Activated CD8-positive, alpha-beta memory T cell treated with anti-CD3 and anti-CD28 coated beads, Interleukin-2, amount 50 U/mL, for 48 hours (primary cell): ENCODE data around the gene KIAA0930.
A peak's percentile ranks its signal among the peaks of the same experiment; 100 is the strongest.
"Not testable (repeated sequence)": the region's sequence is repeated elsewhere in the genome, so short reads cannot be mapped to it uniquely, and the experiment has no call there.

Source experiments
- DNase-seq: peaks from one replicate; pipeline ENCODE4 v3.0.0-alpha.2; 2020

KIAA0930 gene

DNA sequence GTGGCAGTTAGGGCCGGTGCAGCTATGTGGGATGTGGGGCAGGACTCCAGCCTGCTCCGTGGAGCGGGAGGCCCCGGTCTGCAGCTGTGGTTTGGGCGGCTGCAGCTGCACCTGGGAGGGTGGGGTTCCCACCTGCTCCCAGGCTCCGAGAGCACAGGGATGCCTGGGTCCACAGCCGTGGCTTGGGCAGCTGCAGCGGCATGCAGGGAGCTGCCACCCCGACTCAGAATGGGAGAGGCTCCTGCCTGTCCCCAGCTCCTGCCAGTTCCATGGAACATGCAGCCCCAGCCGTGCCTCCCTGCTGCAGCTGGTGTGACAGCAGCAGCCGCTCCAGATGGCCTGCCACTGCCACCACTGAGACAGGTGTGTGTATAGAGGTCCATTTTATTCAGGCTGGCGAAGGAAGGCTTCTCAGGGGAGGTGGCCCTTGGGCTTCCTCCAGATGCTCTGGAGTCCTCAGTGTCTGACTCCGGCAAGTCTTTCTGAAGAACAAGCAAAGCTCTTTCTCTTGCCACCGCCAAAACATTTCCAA lies 22.3 kb upstream of the KIAA0930 start:
- no peak for DNase-seq

DNA sequence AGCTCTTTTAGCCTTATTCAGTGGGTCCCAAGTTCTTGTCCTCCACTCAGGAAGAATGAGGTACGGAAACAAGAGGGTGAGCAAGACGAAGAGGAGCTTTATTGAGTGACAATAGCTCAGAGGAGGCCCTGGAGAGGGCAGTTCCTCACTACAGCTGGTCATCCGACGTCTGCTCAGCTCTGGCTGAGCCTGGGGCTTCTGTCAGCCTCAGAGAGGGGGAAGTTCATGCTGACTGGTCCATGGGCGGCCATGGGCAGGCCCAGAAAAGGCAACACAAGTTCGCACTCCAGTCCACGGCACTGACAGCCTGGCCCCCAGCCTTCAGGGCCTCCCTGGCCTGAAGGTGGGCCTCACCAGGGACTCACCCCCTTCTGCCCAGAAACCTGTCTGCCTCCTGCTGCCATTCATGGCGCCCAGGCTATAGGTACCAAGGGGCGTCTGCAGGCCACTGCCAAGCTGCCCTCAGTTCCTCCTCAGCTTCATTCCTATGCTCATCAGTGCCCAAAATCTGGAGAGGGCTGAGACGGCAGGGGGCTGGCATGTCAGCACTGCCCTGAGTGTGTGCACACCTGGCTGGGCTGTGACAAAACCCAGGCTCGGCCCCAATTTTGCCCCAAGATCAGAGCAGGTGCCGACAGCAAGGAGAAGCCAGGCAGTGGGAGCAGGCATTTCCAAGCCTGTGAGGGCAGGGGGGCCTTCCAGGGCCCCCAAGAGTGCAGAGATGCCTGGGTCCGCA lies 21.7 kb upstream of the KIAA0930 start:
- DNase-seq, result no peak

DNA sequence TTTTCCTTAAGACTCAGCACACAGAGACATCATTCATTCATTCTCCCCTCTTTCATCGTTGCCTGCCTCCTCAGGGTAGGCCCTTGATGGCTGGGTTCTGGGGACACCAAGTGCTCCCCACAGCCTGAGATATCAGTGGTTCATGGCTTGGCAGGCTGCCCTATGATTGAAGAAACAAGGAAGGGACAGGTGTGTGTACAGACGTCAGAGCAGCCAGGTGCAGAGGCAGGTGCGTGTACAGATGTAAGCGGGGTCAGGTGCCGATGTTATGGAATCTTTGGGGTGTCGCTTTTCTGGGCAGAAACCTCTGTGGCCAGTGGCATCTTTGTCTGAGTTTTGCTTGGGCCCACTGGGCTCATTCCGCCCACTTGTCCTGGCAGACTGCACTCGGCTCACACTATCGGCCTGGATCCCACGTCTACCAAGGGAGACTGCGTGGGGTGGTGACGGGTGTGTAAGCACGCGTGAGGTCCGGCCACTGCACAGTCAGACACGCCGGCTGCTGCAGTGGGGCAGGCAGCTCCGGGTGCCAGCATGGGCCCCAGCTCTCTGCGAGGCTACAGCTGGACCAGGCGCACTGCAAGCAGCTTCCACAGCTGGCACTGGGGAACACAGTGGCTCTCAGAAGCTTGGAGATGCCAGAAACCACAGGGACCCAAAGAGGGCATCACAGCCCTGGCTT lies 20.9 kb upstream of the KIAA0930 start:
- no peak for DNase-seq

DNA sequence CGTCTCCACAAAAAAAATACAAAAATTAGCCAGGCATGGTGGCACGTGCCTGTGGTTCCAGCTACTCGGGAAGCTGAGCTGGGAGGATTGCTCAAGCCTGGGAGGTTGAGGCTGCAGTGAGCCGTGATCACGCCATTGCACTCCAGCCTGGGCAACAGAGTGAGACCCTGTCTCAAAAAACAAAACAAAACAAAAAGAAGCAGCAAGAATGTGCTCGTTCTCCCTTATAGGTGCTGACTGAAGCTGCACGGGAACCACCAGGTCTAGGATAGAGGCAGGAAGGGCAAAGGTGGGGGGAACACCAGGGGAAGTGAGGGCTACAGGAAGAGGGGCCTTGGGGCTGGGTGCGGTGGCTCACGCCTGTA lies 19.7 kb upstream of the KIAA0930 start:
- not testable (repeated sequence) for DNase-seq

DNA sequence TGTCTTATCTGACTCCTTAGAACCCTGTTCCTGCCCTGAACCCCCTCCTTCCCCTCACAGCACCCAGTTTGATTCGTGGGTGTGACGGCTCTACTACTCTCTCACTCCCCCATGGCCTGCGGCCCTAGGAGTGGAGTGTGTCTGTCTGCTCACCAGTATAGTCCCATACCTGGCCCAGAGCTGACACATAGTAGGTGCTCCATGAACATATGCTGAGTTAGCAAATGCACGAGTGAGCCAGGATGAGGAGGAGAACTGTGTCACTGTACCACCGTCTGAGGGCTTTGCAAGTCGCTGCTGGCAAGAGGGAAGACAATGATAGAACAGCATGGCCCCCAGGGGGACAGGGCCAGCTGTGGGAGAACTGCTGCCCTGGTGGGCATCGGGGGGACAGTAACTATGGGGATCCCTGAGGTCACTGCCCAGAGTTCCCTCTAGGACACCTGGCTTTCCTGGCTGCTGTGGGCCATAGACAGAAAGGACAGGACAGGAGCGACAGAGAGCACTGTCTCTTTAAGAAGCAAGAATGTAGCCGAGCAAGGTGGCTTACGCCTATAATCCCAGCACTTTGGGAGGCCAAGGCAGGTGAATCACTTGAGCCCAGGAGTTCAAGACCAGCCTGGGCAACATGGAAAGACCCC lies 19.2 kb upstream of the KIAA0930 start:
- DNase-seq, result no peak

DNA sequence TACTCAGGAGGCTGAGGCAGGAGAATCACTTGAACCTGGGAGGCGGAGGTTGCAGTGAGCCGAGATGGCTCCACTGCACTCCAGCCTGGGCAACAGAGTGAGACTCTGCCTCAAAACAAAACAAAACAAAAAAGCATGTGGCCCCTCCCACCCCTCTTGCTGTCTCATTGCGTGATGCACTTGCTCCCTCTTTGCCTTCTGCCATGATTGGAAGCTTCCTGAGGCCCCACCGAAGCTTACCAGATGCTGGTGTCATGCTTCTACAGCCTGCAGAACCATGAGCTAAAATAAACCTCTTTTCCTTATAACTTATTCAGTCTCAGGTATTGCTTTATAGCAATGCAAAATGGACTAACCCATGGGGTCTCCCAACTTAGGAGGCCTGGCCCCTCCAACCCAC lies 17.2 kb upstream of the KIAA0930 start:
- not testable (repeated sequence) for DNase-seq

DNA sequence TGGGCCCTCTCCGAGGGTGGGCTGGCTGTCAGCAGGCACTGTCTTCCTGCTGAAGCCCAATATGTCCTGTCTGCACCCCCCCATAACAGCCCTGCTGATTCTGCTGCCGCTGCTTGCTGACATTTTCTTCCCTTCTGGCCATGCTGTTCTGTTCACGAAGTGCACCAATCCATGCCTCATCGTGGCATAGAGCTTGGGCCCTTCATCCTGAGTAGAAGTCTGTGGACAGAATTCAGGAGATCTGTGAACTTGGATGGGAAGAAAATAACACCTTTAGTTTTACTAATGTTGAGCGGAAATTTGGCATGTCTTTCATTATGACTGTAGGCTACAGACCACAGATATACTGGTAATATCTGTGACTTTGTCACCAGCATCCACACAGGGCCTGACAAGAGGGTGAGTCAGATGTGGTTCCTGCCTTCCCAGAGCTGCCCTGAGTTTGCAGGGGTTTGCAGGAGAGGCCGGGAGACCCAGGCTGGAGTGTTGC lies 14.1 kb upstream of the KIAA0930 start:
- DNase-seq, result no peak

DNA sequence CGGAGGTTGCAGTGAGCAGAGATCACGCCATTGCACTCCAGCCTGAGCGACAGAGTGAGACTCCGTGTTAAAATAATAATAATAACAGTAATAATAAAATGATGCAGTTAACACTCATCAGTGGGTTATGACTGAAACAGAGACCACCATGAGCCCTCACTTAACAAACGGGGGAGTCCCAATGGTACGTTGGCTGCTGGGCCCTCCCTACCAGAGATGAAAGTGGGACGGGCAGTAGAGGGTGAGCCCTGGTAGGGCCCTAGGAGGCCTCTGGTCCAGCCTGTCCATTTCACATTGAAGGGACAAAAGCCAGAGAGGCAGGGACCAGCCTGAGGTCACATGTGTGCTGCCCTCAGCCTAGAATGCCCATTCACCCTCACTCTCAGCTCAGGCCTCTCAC lies 13.7 kb upstream of the KIAA0930 start:
- no peak for DNase-seq

DNA sequence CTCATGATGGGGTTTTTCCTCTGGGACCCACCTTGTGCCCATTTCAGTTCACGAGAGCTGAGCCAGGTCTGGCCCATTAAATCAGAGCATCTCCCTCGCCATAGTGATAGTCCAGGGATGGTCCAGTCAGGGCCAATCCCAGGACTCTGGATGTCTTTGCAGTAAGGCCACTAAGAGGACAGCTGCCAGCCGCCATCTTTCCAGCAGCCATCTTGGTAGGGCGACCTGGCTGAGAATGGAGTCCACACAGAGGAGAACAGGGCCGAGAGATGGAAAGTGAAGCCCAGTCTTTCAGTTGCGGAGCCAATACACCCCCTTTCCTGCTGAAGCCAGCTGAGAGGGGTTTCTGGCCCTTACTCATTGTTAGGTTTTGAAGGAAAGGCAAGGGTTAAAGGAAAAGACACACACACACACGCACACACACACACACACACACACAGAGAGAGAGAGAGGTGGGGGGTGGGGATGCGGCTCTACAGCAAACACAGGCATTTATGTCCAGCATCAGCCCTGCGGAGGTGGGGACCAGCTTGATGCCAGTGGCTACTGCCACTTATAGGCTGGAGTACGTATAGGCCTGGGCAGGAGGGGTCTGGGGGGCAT lies 12.4 kb upstream of the KIAA0930 start:
- DNase-seq, result no peak

DNA sequence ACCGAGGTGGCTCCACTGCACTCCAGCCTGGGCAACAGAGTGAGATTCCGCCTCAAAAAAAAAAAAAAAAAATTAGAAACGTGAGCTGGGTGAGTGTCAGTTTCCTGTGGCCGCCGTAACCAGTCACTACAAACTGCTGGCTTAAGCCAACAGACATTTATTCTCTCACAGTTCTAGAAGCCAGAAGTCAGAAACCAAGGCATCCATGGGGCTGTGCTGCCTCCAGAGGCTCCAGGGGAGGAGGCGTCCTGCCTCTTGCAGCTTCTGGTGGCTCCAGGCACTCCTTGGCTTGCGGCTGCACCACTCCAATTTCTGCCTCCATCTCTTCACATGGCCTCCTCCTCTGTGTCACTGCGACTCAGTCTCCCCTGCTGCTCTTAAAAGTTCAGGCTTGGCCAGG lies 11.1 kb upstream of the KIAA0930 start:
- DNase-seq, result no peak

DNA sequence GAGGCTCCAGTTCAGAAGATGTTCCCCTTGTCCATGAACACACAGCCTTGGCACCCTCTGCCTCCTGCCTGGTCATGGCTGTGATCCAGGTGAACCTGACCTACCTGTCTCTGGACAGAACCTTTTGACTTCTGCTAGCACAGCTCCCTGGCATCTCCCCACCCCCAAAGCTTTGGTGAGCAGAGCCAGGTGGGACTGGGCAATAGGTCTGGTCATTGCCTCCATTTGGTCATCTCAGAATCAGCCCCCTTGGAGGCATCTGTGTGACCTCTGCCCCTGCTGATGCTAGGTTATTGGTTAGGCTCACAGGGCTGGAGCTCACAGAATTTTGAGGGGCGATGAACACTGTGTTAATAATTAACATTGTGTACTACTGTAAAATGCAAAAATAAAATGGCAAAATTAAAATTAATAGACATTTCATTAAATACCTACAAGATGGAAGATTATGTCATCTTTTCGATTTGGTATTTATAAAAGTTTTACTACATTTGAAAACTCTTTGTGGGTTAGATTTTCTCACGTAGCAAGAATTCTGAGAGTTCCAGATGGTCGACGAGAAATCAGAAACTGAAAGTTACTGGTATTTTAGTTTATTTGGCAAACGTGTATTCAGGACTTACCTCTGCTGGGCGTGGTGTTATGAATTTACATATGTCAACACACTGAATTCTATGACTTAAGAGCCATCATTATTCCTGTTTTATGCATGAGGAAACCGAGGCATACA lies 8.3 kb upstream of the KIAA0930 start:
- DNase-seq, result no peak

DNA sequence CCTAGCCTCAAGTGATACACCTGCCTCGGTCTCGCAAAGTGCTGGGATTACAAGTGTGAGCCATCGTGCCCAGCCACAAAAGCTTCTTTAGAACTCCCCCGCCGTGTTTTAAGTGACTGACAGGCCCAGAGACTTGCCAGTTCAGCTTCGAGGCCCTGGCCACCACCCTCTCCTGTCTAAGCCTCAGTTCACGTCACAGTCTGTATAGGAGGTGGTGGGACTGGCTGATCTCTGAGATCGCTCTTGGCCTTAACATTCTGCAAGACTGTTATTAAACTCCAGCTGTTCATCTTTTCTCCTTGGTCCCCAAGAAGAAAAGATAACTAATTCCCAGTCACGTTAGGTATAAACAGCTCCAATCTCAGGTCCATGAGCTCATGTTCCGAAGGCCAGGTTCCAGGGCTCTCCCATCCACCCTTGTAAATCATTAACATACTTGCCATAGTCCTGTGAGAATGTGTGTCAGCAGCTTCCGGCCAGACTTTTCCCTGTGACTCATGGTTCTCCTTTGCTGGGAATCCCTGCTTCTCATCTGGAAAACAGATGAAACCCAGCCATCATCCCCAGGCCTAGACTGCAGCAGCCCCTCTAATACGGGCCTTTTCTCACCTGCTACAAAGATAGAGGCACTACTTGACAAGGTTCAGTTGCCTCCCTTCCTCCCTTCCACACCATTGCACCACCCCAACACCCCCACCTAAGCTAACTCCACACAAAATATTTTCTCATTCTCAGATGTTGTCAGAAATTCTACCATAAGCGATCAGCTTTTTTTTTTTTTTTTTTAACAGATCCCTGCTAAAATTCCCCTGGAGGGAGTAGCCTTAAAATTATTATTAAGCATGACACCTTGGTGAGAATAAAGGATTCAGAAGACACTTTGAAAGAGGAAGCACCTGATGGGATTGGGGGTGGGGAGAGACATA lies 5.6 kb upstream of the KIAA0930 start:
- DNase-seq, result no peak

DNA sequence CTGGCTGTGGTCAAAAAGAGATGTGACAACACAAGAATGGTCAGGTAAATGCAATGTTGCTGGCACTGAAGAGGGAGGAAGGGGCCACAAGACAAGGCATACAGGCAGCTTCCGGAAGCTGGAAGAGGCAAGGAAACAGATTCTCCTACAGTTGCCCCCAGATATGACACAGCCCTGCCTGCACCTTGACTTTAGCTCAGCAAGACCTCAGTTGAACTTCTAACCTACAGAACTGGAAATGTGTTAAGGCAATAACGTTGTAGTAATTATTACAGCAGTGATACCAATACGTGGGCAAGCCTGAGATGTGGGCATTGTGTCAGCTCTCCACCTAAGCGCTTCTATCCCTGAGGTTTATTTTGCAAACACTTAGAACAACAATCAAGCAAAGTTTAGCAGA lies 4.2 kb upstream of the KIAA0930 start:
- DNase-seq, result no peak

DNA sequence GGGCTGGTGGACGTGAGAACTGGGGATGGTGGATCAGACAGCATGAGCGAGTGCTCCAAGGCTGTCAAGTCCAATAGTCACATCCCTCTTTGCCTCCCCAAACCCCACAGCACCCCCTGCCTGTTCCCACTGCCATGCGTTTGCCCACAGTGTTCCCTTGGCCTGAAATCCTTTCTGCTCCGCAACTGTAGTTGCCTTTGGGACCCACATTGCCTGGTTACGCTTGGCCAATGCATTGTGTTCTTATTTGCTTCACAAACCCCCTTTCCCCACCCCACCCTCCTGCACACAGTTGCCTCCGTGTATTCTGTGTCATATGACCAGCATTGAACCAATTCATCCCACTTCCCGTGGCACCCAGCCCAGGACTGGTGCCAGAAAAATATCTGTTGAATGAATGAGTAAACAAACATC lies 2.1 kb upstream of the KIAA0930 start:
- DNase-seq, result no peak

DNA sequence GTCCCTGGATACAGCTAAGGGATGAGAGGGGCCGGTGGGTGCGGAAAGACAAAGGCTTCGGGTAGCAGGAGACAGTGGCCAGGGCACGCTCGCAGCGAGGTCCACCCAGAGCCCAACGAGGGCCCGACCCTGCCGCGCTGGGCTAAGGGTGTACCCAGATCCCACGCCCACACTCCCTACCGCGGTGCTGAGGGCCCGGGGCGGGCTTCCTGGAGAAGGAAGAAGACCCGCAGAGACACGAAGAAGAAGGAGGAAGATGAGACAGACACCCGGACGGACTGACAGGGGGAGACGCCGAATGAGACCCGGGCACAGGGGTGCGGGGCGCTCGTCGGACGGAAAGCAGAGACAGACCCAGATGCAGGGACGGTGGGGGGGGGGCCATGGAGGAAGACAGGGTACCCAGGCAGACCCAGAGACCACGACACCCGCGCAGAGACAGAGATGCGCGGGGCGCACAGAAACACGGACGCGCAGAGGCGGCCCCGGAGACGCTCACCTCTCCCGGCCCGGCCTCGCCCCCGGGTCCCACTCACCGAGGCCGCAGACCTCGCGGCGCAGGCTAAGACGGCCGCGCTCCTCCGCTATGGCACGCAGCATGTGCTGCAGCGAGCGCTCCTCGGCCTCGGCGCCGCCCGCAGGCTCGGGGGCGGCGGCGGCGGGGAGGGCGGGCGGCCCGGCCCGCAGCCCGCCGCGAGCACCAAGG lies 437 bp downstream of the KIAA0930 start:
- peak; percentile 70 for DNase-seq

DNA sequence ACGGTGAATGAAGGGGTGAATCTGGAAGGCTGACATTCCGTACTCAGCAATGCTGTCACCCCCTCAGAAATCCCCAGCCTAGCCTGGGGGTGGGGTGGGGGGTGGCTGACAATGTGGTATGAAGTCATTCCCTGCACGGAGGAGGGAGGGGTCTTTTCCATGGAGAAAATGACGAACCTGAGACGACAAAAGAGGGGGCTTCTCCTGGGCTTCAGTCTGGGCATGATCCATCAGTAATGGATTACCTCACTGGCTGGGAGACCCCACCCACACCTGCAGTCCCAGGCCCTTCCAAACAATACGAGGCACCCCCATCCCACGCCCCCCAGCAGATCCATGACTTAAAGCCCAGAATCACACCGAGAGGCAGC lies 1.0 kb downstream of the KIAA0930 start:
- DNase-seq, result no peak

DNA sequence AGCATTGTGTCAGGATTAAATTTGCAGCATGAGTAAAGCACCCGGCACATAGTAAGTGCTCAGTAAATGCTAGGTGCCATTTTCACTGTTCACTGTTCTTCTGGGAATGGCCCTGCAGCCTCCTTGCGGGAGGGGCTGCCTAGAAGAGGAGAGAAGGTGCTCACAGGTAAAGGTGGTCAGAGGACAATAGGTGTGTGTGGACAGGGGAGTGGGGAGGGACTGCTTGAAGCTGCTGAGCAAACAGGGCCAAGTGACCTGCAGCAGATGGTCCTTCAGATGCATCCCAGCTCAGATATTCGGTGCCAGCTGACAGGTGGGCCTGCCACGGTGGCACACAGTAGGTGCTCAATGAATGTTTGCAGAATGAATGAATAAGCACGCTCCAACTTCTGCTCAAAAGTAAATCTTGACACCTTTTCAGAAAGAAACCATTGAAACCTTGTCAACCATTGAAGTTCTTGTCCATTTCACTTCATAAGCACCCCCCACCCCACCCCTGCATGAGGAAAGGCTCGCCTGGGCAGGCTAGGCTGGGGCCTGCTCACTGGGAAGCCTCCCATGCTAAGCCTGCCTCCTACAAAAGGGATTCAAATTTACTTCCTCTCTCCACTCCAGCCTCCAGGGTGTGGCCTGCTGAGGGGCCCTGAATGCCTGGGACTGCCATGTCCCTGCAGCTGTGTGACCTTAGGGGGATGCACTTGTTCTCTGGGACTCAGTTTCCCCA lies 1.6 kb downstream of the KIAA0930 start:
- DNase-seq, result no peak

DNA sequence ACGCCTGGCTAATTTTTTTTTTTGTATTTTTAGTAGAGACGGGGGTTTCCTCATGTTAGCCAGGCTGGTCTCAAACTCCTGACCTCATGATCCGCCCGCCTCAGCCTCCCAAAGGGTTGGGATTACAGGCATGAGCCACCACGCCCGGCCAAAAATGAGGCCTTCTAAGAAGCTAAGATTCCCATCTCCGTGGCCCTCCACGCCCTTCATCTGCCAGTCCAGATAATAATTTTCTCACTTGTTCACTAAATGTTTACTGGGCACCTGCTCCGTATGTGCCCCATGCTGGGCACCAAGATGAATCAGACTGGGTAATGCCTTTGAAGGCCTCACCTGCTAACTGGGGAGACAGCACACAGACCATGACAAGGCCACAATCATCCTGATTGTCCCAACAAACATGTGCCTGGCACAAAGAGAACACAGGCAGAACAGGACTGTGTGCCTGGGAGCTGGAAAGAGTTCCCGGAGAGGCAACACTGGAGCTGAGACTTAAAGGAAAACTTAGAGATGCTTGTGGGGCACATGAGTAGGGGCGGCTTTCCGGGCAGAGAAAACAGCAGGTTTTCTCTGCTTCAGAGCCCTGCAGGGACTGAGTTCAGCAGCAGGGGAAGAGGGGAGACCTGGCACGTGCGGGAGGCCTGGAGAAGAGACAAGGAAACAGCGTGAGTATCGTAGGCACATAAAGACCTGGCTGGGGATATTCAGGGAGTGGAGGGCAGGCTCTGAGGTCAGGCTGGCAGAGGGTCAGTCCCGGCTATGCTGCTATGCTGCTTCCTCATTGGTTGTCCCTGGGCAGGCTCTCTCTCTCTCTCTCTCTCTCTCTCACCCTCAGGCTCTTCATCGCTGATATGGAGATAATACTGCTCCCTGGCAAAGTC lies 2.4 kb downstream of the KIAA0930 start:
- no peak for DNase-seq
